HG03097 (cell line): ENCODE data around the gene NF2.

ENCODE experiments used
- ATAC-seq: cut with Tn5 transposase; IDR thresholded peaks from one replicate; pipeline ENCODE4 v1.9.1; 2021; ENCODE audit not compliant: unreplicated experiment, low FRiP score

NF2 gene

GRCh38 chr22:29700206-29700899 lies 96.9 kb downstream of the NF2 start:
- ATAC-seq, result no peak

GRCh38 chr22:29700900-29701154 lies 97.4 kb downstream of the NF2 start:
- no peak for ATAC-seq

- no peak for ATAC-seq
Measured at GRCh38 chr22:29701155-29701999, 97.9 kb downstream of the NF2 start.

GRCh38 chr22:29702000-29702930 lies 98.8 kb downstream of the NF2 start:
- no peak for ATAC-seq

- no peak for ATAC-seq
Measured at GRCh38 chr22:29702931-29703501, 99.6 kb downstream of the NF2 start.

GRCh38 chr22:29703569-29704195 lies 100.2 kb downstream of the NF2 start:
- ATAC-seq, result no peak

- no peak for ATAC-seq
Measured at GRCh38 chr22:29704528-29705285, 101.3 kb downstream of the NF2 start.

GRCh38 chr22:29705651-29706050 lies 102.2 kb downstream of the NF2 start:
- no peak for ATAC-seq

- no peak for ATAC-seq
Measured at GRCh38 chr22:29706486-29706885, 103.1 kb downstream of the NF2 start.

- no peak for ATAC-seq
Measured at GRCh38 chr22:29707010-29707409, 103.6 kb downstream of the NF2 start.

- no peak for ATAC-seq
Measured at GRCh38 chr22:29707471-29707870, 104.0 kb downstream of the NF2 start.

- ATAC-seq, result no peak
Measured at GRCh38 chr22:29710193-29710592, 106.8 kb downstream of the NF2 start.

- no peak for ATAC-seq
Measured at GRCh38 chr22:29710922-29711593, 107.6 kb downstream of the NF2 start.

- ATAC-seq, result no peak
Measured at GRCh38 chr22:29712119-29712518, 108.7 kb downstream of the NF2 start.

- no peak for ATAC-seq
Measured at GRCh38 chr22:29713156-29713727, 109.8 kb downstream of the NF2 start.

GRCh38 chr22:29715240-29715639 lies 111.8 kb downstream of the NF2 start:
- no peak for ATAC-seq

- ATAC-seq, result no peak
Measured at GRCh38 chr22:29715705-29716104, 112.3 kb downstream of the NF2 start.

GRCh38 chr22:29716814-29717545 lies 113.5 kb downstream of the NF2 start:
- no peak for ATAC-seq
